Activated T-cell treated with anti-CD3 and anti-CD28 coated beads for 4 hours (primary cell): Measurements from ENCODE around the gene TMED7.
A peak's percentile ranks its signal among the peaks of the same experiment; 100 is the strongest.
"Not testable (repeated sequence)": the region's sequence is repeated elsewhere in the genome, so short reads cannot be mapped to it uniquely, and the experiment has no call there.

Source experiments
- DNase-seq: peaks from one replicate; pipeline ENCODE4 v3.0.0-alpha.2; 2020

TMED7 gene

GRCh38 chr5:115625579-115626444 lies at the start of gene TMED7:
TSS of gene TMED7 (minus strand) at chr5:115626036. CDS start at chr5:115625792, 244 bp downstream.
- peak; percentile 100 for DNase-seq

DNA sequence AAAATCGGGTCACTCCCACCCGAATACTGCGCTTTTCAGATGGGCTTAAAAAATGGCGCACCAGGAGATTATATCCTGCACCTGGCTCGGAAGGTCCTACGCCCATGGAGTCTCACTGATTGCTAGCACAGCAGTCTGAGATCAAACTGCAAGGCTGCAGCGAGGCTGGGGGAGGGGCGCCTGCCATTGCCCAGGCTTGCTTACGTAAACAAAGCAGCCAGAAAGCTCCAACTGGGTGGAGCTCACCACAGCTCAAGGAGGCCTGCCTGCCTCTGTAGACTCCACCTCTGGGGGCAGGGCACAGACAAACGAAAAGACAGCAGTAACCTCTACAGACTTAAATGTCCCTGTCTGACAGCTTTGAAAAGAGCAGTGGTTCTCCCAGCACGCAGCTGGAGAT lies 48.9 kb upstream of the TMED7 start:
- not testable (repeated sequence) for DNase-seq

GRCh38 chr5:115673596-115673995 lies 47.8 kb upstream of the TMED7 start:
- DNase-seq: no peak

DNA sequence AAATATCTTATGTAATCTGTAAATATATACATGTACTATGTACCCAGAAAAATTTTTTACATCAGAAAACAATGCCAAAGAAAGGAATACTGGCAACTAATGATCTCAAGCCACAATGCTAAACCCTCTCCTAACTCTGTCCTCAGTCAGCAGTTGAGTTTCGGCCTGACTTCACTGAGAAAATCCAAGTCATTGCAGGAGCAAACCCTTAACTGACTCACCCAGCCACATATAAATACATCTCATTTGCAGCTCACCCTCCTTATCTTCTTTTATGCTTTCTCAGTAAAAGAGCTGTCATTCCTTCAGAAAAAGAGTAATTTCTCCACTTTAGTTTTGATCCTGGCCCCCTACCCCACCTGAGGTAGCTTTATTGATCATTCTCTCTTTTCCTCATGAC lies 46.1 kb upstream of the TMED7 start:
- DNase-seq: no peak

GRCh38 chr5:115666023-115666422 lies 40.2 kb upstream of the TMED7 start:
- no peak for DNase-seq

DNA sequence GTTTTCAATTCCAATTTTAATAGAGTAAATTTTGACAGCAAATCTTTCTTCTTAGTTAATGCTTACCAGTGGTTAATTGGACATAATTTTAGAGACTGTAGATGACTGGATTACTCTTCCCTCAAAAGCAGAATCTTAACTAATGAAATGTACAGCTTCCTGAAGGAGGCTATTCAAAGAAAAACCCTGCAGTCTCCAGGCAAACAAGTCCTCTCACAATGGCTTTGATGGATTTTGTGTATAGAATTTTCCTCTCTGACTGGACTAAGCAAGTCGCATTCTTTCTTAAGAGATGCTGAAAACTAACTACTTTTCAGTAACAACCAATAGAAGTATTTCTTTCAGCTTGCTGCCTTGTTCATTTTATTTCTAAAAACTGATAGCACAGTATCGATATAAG lies 35.7 kb upstream of the TMED7 start:
- no peak for DNase-seq

GRCh38 chr5:115661101-115661500 lies 35.3 kb upstream of the TMED7 start:
- DNase-seq: no peak

DNA sequence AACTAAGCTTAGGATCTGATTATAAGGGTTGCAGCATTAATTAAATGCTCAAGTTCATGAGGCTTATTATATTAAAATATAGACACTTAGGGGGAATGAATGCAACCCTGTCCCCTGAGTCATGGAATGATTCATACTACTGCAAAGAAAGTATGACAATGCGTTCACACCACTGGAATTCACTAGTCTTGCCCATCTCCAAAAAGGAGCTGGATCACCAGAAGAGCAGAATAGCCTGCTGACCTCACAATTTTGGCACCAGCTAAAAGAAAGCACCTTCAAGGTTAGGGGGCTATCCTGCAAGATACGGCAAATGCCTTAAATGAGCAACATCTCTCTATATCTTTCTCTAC lies 32.0 kb upstream of the TMED7 start:
- no peak for DNase-seq

DNA sequence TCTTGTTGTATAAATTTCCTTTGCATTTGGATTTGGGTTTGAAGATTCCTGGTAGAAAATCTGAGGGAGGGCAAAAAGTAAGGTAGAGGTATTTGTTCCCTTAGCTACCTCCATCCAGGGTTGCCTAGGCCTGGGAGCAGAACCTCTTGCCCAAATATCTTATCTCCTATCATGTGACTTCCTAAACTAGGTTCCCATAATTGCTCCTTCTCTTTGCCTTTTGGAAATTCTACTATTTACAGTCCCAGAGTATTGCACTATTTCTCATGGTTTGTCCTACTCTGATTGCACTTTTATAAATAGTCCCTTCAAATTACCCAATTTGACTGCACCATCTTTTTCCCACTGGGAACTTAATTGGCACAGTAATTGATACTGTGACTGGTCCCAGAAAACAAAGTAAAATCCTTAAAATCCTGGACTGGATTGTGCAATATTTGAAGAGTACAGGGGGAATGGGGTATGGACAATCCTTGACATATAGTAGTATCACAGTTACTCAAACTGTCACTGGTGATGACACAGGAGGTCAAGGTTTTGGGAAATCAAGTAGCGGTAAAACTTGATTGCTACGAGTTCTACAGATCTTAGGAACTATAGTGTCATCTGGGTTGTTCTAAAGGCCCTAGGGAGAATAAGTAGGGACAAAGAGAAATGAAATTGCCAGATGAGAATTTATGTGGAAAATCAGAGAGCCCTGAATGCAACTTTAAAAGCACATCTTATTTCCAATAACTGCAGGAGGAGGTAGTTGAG lies 31.5 kb upstream of the TMED7 start:
- DNase-seq: no peak

DNA sequence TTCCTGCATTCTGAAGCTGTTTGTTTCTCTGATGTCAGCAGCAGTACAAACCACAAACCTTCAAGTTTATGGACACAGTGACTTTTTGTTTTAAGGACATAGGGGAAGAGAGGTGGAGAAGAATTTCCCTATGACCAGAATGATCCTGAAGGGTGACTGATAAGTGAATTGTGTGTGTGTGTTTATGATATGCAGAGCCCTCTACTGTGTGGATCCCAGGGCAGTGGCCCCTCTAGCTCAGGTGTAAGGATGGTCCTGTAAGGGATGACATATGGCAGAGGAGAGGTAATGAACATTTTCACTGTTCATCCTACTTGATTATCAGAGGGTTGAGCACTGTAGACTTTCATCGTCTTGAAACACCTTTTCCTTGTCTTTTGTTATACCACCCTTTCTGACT lies 30.6 kb upstream of the TMED7 start:
- DNase-seq: no peak

DNA sequence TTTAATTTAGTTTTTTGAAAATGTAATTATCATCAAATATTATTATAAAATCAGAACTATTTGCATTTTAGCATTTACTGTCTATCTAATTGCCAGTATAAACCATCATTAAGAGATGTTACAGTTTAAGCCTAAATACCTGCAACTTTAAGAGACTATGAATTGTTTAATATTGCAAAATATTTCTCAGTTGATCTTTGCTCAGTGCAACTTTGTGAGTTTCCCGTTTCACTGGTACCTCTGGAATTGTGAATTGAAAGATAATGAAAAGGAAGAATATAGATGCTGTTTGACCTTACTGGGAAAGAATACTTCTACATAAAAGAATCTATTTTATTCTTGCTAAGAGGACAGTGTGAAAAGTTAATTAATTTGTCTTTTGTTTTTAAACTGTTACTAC lies 30.2 kb upstream of the TMED7 start:
- DNase-seq: no peak

DNA sequence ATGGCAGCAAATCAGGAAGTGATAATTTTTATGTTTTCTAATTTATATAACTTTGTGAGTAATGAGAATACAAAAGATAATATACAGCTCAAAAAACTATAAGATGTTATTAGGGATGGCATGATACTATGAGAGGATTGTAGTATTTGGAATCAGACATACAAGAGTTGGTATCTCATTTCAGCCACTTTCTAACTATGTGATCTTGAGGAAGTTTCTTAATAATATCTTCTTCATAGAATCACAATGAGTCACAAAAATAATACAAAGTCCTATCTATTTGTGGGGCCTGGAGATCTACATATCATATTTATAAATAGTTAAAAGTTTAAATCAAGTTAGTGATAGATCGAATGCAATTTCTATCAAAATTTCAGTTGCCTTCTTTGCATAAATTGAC lies 23.7 kb upstream of the TMED7 start:
- DNase-seq: no peak

DNA sequence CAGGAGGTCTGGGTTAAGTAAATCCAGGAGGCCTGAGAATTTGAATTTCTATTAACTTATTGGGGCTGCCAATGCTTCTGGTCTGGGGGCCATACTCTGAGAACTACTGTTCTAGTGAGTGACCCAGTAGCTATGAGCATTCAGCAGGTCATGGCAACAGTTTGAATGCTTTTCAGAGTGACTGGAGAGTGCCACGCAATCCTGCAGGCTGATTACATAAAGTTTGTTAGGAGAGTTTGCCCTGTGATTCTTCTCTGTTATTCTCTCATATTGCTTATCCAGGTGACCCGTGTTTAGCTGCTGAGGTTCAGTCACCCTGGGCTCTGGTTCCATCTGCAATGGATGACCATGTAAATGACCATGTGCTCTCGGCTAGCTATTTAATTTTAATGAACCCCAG lies 22.2 kb upstream of the TMED7 start:
- DNase-seq: no peak

- not testable (repeated sequence) for DNase-seq
These were observed 19.6 kb upstream of the TMED7 start for GRCh38 chr5:115645386-115645785.

- DNase-seq: no peak
These were observed 18.2 kb upstream of the TMED7 start for GRCh38 chr5:115644046-115644445.

- DNase-seq: no peak
These were observed 16.1 kb upstream of the TMED7 start for GRCh38 chr5:115641948-115642347.

DNA sequence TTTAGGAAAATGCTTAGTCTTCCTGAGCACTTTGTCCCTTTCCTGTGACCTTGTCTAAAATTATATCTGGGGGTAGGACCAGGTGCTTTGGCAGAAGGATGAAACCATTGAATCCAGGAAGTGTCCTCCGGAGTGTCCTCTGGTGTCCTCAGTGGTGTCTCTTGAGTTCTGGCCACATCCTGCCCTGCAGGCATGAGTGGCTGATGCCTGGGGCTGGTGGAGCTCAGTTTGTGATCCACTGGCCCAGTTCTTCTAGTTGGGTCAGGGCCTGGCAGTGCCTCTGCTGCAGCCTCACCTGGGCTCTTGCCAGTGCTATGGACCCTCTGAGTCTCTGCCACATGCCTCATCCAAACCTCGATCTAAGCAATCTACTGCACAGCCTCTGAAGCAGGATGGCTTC lies 14.4 kb upstream of the TMED7 start:
- no peak for DNase-seq

- DNase-seq: no peak
These were observed 13.5 kb upstream of the TMED7 start for GRCh38 chr5:115639377-115639776.

DNA sequence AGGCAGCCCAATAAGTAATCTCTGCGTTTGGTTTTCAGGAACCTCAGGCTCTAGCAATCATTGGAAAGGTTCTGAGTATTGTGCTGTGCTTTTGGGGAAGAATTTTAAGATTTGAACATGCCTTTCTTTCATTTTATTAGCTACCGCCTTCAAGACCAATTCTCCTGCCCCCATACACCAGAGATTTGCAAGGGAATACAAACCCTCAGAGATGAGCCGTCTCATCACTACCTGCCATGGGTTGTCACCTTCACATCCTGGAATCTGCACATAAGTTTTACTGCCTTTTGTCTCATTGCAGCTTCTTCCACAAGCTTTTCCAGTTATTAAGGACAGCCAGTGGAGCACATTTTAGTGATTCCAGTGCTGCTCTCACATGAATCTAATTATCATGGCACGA lies 11.7 kb upstream of the TMED7 start:
- no peak for DNase-seq

GRCh38 chr5:115636008-115636407 lies 10.2 kb upstream of the TMED7 start:
- DNase-seq: no peak

DNA sequence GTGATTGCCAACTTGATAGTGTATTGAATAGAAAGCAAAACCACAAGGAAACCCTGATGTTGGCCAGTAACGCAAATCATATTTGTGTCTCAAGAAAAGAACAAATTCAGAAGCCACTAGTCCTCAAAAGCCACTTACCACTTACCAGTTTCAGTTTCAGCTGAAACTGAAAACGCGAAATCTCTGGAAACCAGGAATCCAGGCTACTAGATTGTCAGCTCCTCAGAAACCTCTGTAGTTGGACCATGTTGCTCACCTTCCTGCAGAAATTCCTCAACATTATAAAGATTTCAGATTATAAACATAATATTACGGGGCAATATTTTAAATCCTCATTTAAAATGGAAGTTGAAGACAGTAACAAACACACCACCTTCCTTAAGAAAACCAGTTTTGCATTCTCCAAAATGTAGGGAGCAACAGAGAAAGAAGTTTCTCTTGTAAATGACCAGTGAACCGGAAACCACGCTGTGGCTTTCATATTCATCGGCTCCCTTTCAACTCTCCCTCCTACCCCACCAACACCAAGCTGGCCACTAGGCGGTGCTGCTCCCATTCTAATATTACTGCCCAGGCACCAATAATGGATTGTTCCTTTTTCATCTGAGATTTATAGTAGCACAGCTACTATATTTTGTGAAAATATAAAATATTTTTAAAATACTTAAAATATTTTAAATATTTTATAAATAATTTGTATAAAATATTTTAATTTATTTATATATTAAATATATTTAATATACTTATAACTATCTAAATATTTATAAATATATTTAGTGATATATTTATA lies 8.7 kb upstream of the TMED7 start:
- DNase-seq: peak; percentile 73

DNA sequence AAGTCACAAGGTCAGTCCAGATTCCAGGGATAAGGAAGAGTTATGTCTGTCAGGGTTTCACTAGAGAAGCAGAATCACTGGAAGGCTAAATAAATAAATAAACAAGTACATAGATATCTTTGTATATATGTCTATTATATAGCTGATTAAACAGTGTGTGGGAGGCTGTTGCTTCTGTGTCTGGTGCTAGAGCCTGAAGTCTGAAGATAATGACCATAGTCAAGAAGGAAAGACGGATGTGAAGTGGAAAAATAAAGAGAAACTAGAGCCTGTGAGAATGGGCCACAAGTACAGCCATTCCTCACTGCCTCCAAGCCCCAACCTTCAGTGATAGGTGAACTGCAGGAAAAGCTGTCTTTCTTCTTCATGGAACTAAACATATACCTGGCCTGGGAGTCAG lies 4.1 kb upstream of the TMED7 start:
- DNase-seq: no peak

DNA sequence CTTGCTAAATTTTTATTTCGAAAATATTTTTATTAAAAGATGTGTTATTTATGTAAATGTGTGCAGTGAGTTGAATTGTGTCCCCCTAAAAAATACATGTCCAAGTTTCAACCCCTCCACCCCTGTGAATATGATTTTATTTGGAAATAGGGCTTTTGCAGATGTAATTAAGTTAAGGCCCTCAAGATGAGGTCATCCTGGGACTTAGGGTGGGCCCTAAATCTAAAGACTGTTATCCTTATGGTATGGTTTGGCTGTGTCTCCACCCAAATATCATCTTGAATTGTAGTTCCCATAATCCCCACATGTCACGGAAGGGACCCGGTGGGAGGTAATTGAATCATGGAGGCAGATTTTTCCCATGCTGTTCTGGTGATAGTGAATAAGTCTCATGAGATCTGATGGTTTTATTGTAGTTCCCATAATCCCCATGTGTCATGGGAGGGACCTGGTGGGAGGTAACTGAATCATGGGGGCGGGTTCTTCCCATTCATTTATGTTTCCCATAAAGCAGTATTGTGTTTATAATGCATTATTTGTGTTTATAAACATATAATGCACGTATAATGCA lies 1.5 kb upstream of the TMED7 start:
- no peak for DNase-seq
